Upper lobe of right lung (tissue), 1 donor: ENCODE results near the gene MECP2. TPM values are rescaled to one million over a fixed set of nuclear protein-coding genes. Genes with fewer than 3 reads are reported as not detected.

ENCODE experiments used
- ATAC-seq: fragments of 200-7000 bp; cut with Tn5 transposase; one replicate; pipeline ENCODE4 v1.9.1; 2020; ENCODE audit warnings: mild to moderate bottlenecking, moderate library complexity
- DNase-seq: peaks from one replicate; pipeline ENCODE4 v3.0.0-alpha.2; 2020
- H3K27ac ChIP-seq: fragments of 200-600 bp; one replicate; pipeline ENCODE4 v1.8.0; 2022
- H3K27me3 ChIP-seq: fragments of 200-600 bp; one replicate; pipeline ENCODE4 v1.8.0; 2022; ENCODE audit warnings: mild to moderate bottlenecking
- H3K36me3 ChIP-seq: fragments of 200-600 bp; one replicate; pipeline ENCODE4 v1.8.0; 2022
- H3K4me1 ChIP-seq: fragments of 200-600 bp; one replicate; pipeline ENCODE4 v1.8.0; 2022
- H3K4me3 ChIP-seq: fragments of 200-600 bp; one replicate; pipeline ENCODE4 v1.8.0; 2022; ENCODE audit warnings: mild to moderate bottlenecking
- H3K9me3 ChIP-seq: fragments of 200-600 bp; one replicate; pipeline ENCODE4 v1.8.0; 2022
- intact Hi-C: fragments of 100-400 bp; cut with DNase I; formaldehyde crosslinking; loops from one replicate; pipeline ENCODE4 v1.11.0; 2022
- total RNA-seq: library from RNA; stranded (reverse); fragmentation: NEBNext Ultra II Directional; extraction: Animal tissue kit (Norgen Biotek cat#: 25700); gene quantifications from one replicate; pipeline ENCODE4 v1.2.1, GENCODE V29; 2021
- TF ChIP-seq, protein P1 (sequence below): fragments of 200-600 bp; IDR thresholded peaks from one replicate; pipeline ENCODE4 v1.8.0; 2022; ENCODE audit warnings: antibody characterized with exemption
- donor health status: DM: no; HTN: yes; CAD: no; lungs with severe emphysema.

MECP2 gene
- total RNA-seq, 1 donor from 2014 or later, result 58.6 TPM

GRCh38 chrX:154056770-154057241 is 40.7 kb downstream of the MECP2 start:
- TF ChIP-seq, protein P1, sequence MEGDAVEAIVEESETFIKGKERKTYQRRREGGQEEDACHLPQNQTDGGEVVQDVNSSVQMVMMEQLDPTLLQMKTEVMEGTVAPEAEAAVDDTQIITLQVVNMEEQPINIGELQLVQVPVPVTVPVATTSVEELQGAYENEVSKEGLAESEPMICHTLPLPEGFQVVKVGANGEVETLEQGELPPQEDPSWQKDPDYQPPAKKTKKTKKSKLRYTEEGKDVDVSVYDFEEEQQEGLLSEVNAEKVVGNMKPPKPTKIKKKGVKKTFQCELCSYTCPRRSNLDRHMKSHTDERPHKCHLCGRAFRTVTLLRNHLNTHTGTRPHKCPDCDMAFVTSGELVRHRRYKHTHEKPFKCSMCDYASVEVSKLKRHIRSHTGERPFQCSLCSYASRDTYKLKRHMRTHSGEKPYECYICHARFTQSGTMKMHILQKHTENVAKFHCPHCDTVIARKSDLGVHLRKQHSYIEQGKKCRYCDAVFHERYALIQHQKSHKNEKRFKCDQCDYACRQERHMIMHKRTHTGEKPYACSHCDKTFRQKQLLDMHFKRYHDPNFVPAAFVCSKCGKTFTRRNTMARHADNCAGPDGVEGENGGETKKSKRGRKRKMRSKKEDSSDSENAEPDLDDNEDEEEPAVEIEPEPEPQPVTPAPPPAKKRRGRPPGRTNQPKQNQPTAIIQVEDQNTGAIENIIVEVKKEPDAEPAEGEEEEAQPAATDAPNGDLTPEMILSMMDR, result no peak
- Histone ChIP-seq H3K36me3 (peaks cover 4% of the 10 kb centered on the region), H3K27me3 (no peaks in the 10 kb centered on the region), H3K9me3 (no peaks in the 10 kb centered on the region), H3K27ac (no peak overlapping the region), H3K4me3 (no peak overlapping the region), H3K4me1 (peaks cover 10% of the 10 kb centered on the region)
- DNase-seq (no peak), ATAC-seq (peak; percentile 82)
- intact Hi-C loops, result no loop called here

- H3K4me1 ChIP-seq, result peaks cover 18% of the 10 kb centered on the region
- no peak overlapping the region for H3K4me3 ChIP-seq
- ATAC-seq, result peak; percentile 82
- peaks cover 4% of the 10 kb centered on the region for H3K36me3 ChIP-seq
- no peaks in the 10 kb centered on the region for H3K27me3 ChIP-seq
- intact Hi-C loops, result no loop called here
- no peak for DNase-seq
- TF ChIP-seq, protein P1, result peak; percentile 59
- no peak overlapping the region for H3K27ac ChIP-seq
- H3K9me3 ChIP-seq, result no peaks in the 10 kb centered on the region
These were observed 46.2 kb downstream of the MECP2 start for GRCh38 chrX:154051201-154051810.

DNA sequence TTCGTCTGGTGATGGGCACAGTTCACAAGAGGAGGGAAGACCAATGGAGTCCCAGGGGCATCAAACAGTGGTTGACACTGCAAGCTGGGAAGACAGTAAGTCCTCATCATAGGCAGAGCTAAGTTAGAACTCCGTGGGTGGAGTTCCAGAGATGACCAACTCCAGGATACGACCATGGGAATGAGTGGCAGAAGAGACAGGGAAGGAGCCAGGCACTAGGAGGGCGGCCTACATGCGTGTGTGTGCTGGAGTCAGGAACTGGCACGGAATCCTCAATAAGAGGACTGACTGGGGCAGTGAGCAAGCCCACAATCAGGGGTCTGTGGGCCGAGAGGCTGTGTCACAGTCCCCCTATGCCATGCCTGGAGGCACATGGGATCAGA is 47.4 kb downstream of the MECP2 start:
- H3K4me3 ChIP-seq, result no peak overlapping the region
- H3K27ac ChIP-seq, result no peak overlapping the region
- no peak for DNase-seq
- intact Hi-C loops, result no loop called here
- peaks cover 4% of the 10 kb centered on the region for H3K36me3 ChIP-seq
- H3K27me3 ChIP-seq, result no peaks in the 10 kb centered on the region
- peaks cover 18% of the 10 kb centered on the region for H3K4me1 ChIP-seq
- ATAC-seq, result no peak
- H3K9me3 ChIP-seq, result no peaks in the 10 kb centered on the region
- TF ChIP-seq, protein P1, result no peak

- TF ChIP-seq, protein P1, result no peak
- no peak for DNase-seq
These were observed 48.1 kb downstream of the MECP2 start for GRCh38 chrX:154049209-154050112.

GRCh38 chrX:154048398-154048797 is 49.1 kb downstream of the MECP2 start:
- no peak for ATAC-seq
- no peak overlapping the region for H3K4me3 ChIP-seq
- TF ChIP-seq, protein P1, result no peak
- H3K4me1 ChIP-seq, result peaks cover 18% of the 10 kb centered on the region
- H3K36me3 ChIP-seq, result no peaks in the 10 kb centered on the region
- intact Hi-C loops, result no loop called here
- DNase-seq, result no peak
- H3K9me3 ChIP-seq, result no peaks in the 10 kb centered on the region
- no peaks in the 10 kb centered on the region for H3K27me3 ChIP-seq
- no peak overlapping the region for H3K27ac ChIP-seq

More at GRCh38 chrX:154049209-154050112, 48.1 kb downstream of the MECP2 start:
- Histone ChIP-seq H3K4me1 (peaks cover 18% of the 10 kb centered on the region), H3K9me3 (no peaks in the 10 kb centered on the region), H3K36me3 (no peaks in the 10 kb centered on the region), H3K27me3 (no peaks in the 10 kb centered on the region), H3K27ac (peak overlapping the region; percentile 11), H3K4me3 (no peak overlapping the region)
- no peak for ATAC-seq
- intact Hi-C loops, result no loop called here
